Tibial nerve (tissue), 4 donors: ENCODE results near the gene RNF225. TPM values are rescaled to one million over a fixed set of nuclear protein-coding genes. Genes with fewer than 3 reads are reported as not detected.

Experiments
- DNase-seq, 2 donors: peaks; one replicate each; pipeline ENCODE4 v3.0.0-alpha.2; 2019; ENCODE audit warnings: low spot score in 2 of 2
- H3K27ac ChIP-seq, 4 donors: fragments of 200-600 bp; sonication (generic) in 3 of 4; one replicate each; pipeline ENCODE4 v1.5.1; 2017 to 2019; ENCODE audit warnings: mild to moderate bottlenecking in 1 of 4
- H3K27me3 ChIP-seq, 2 donors: fragments of 200-600 bp; sonication (generic) in 1 of 2; one replicate each; pipeline versions ENCODE4 v1.5.1 to v1.6.0; 2017 to 2019
- H3K36me3 ChIP-seq, 3 donors: fragments of 200-600 bp; sonication (generic); one replicate each; pipeline ENCODE4 v1.5.1; 2018 to 2019
- H3K4me1 ChIP-seq, 4 donors: fragments of 200-600 bp; sonication (generic) in 3 of 4; one replicate each; pipeline ENCODE4 v1.5.1; 2017 to 2019
- H3K4me3 ChIP-seq, 4 donors: fragments of 200-600 bp; sonication (generic) in 3 of 4; one replicate each; pipeline ENCODE4 v1.5.1; 2017 to 2019; ENCODE audit warnings: mild to moderate bottlenecking in 1 of 4, moderate library complexity in 1 of 4
- H3K9me3 ChIP-seq, 4 donors: fragments of 200-600 bp; sonication (generic) in 3 of 4; one replicate each; pipeline ENCODE4 v1.5.1; 2017 to 2019
- EP300 ChIP-seq, 2 donors: sonication (generic); formaldehyde crosslinking; IDR thresholded peaks; one replicate each; pipeline ENCODE4 v1.6.1; 2017; ENCODE audit warnings: antibody characterized with exemption in 2 of 2, mild to moderate bottlenecking in 1 of 2
- POLR2A ChIP-seq, 2 donors: fragments of 450-650 bp; IDR thresholded peaks; one replicate each; pipeline ENCODE4 v1.6.1; 2017; ENCODE audit warnings: antibody characterized with exemption in 2 of 2, mild to moderate bottlenecking in 2 of 2, moderate library complexity in 2 of 2
- WGBS, 2 donors: methylation state at CpG; one replicate each; pipeline ENCODE4 v1.1.5; 2018; 5-methylcytosine and 5-hydroxymethylcytosine counted together
- total RNA-seq, 4 donors: library from RNA; depleted of rRNA; stranded (reverse); fragments of >200 nt; gene quantifications; one replicate each; pipeline ENCODE4 v1.1.0, GENCODE V29; 2016
- TF ChIP-seq, protein P1 (sequence below), 5 experiments: fragments of 200-600 bp in 3 of 5; fragments of 450-650 bp in 2 of 5; sonication (generic) in 3 of 5; IDR thresholded peaks; one replicate each; pipeline ENCODE4 v1.5.1; 2016 to 2019; ENCODE audit warnings: antibody characterized with exemption in 5 of 5, mild to moderate bottlenecking in 3 of 5, moderate library complexity in 2 of 5

The RNF225 gene
- total RNA-seq, 4 donors from 2014 or later, result not detected

DNA sequence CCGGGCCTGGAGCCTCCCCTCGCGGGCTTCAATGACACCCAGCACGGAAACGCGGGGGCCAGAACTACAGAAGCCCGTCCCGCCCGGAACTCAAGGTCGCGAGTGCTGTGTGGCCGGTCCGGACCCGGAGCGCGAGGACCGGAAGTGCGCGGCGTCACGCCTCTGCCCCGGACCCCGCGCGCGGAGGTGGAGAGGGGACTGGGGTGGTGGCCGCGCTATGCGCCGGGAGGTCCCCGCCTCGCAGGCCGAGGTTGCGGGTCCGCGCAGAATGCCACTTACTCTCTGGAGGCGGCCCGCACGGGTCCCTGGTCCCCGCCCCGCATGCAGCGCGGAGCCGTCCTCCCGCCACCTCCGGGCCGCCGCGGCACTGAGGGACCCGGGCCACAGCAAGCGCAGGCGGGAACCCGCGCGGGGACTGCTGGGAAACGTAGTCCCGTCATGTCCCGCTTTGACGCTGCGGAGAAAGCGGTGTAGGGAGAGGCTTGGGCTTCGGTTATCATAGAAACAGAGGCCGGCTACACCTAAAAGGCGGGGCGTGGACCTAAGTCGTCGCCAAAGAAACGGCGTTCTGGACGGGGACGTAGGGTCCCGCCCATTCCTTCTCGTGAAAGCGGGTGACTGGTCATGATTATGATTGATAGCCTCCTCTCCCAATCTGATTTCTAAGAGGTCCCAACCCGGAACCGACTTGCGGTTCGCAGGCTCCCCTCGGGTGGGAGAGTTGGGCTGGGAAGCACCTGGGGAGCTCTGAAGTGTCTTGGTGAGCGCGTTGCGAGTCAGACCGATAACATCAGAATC is 14.6 kb upstream of the RNF225 start, which contains the start of gene ZNF837:
TSS of gene ZNF837 (minus strand) at position 369 of the 798 bp plus-strand sequence. CDS start 11,698 bp downstream, outside the sequence.
- Histone ChIP-seq H3K9me3 (no peaks in the 10 kb centered on the region), H3K36me3 (no peaks in the 10 kb centered on the region), H3K27ac (peak within 1 kb of the TSS; percentile 83 to 96 (median 94)), H3K4me1 (peaks cover 0 to 43% (median 26%) of the 10 kb centered on the region in 4 donors), H3K27me3 (no peaks in the 10 kb centered on the region), H3K4me3 (peak within 1 kb of the TSS; percentile 46 to 93 (median 79))
- TF ChIP-seq, protein P1, sequence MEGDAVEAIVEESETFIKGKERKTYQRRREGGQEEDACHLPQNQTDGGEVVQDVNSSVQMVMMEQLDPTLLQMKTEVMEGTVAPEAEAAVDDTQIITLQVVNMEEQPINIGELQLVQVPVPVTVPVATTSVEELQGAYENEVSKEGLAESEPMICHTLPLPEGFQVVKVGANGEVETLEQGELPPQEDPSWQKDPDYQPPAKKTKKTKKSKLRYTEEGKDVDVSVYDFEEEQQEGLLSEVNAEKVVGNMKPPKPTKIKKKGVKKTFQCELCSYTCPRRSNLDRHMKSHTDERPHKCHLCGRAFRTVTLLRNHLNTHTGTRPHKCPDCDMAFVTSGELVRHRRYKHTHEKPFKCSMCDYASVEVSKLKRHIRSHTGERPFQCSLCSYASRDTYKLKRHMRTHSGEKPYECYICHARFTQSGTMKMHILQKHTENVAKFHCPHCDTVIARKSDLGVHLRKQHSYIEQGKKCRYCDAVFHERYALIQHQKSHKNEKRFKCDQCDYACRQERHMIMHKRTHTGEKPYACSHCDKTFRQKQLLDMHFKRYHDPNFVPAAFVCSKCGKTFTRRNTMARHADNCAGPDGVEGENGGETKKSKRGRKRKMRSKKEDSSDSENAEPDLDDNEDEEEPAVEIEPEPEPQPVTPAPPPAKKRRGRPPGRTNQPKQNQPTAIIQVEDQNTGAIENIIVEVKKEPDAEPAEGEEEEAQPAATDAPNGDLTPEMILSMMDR (IDR thresholded peaks at IDR 0.05), result peak in 2 of 5 experiments; percentile 55 to 75
- TF ChIP-seq POLR2A (IDR thresholded peaks at IDR 0.05) (peak; percentile 77 to 85), EP300 (IDR thresholded peaks at IDR 0.05) (peak; percentile 26 to 90)
- 0 to 1% methylated on average over 24 to 66 of the region's 83 CpGs for WGBS, 2 donors
- DNase-seq, result peak; percentile 96 to 97

DNA sequence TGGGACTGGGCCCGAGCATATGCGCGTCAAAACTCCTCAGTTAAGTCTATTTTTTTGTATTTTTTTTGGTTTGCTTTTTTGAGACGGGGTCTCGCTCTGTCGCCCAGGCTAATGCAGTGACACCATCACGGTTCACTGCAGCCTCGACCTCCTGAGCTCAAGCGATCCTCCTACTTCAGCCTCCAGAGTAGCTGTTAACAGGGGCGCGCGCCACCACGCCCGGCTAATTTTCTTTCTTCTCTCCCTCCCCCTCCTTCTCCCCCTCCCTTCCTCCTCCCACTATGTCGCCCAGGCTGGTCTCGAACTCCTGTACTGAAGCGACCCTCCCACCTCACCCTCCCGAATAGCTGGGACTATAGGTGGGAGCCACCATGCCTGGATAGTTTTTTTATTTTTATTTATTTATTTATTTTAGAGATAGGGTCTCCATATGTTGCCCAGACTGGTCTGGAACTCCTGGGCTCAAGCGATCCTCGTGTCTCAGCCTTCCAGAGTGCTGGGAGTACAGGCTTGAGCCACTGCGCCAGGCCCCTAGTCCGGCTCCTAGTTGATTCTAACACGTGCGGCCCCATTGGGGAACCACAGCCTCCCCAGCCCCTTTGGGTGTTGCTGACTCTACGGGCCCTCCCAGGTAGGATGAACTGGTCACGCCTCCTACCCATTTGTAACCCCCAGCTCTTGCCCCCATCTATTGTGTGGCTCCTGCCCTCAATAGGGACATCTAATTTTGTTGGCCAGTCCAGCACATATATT is 13.8 kb upstream of the RNF225 start:
- Histone ChIP-seq H3K27me3 (no peaks in the 10 kb centered on the region), H3K4me1 (peaks cover 0 to 47% (median 30%) of the 10 kb centered on the region in 4 donors), H3K4me3 (peak overlapping the region; percentile 46 to 93 (median 79)), H3K9me3 (no peaks in the 10 kb centered on the region), H3K36me3 (no peaks in the 10 kb centered on the region), H3K27ac (peak overlapping the region in 3 of 4 donors; percentile 93 to 96 (median 95))
- DNase-seq, result no peak
- TF ChIP-seq, protein P1 (IDR thresholded peaks at IDR 0.05), result no peak
- TF ChIP-seq POLR2A (IDR thresholded peaks at IDR 0.05) (no peak), EP300 (IDR thresholded peaks at IDR 0.05) (no peak)
- WGBS, 2 donors, result 31 to 34% methylated on average over 26 of the region's 26 CpGs

DNA sequence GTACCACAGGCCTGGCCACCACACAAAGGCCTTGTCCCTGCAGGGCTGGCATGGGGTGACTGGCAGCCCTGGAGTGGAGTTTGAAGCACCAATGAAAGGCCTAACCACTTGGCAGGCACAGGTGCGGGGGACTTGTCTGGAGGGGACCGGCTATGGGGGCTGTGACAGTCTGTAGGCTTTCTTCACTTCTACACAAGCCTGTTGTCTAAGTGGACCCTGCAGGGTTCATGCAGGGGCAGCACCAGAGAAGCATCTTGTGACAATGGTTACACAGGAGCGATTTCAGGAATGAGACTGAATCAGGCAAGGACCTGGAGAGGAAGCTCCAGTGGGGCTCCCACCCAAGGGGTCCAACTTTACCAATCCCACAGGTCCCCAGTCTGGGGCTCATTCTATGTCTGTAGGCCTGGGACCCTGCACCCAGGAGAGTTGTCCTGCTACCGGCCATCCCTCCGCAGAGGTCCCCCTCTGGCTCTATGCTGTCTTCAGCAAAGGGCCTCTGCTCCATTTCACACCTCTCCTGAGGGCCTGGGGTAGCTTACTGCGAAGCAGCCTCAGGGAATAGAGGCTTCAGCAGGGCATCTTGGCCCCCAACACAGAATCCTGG is 12.4 kb upstream of the RNF225 start:
- DNase-seq, result no peak
- H3K4me1 ChIP-seq, result peaks cover 0 to 55% (median 36%) of the 10 kb centered on the region in 4 donors
- peaks cover 0 to 4% (median 0%) of the 10 kb centered on the region in 3 donors for H3K36me3 ChIP-seq
- H3K27me3 ChIP-seq, result no peaks in the 10 kb centered on the region
- H3K9me3 ChIP-seq, result no peaks in the 10 kb centered on the region
- no peak overlapping the region for H3K27ac ChIP-seq
- 86 to 90% methylated on average over 6 of the region's 6 CpGs for WGBS, 2 donors
- TF ChIP-seq, protein P1 (IDR thresholded peaks at IDR 0.05), result no peak
- no peak for TF ChIP-seq POLR2A (IDR thresholded peaks at IDR 0.05)
- TF ChIP-seq EP300 (IDR thresholded peaks at IDR 0.05), result no peak
- no peak overlapping the region for H3K4me3 ChIP-seq

DNA sequence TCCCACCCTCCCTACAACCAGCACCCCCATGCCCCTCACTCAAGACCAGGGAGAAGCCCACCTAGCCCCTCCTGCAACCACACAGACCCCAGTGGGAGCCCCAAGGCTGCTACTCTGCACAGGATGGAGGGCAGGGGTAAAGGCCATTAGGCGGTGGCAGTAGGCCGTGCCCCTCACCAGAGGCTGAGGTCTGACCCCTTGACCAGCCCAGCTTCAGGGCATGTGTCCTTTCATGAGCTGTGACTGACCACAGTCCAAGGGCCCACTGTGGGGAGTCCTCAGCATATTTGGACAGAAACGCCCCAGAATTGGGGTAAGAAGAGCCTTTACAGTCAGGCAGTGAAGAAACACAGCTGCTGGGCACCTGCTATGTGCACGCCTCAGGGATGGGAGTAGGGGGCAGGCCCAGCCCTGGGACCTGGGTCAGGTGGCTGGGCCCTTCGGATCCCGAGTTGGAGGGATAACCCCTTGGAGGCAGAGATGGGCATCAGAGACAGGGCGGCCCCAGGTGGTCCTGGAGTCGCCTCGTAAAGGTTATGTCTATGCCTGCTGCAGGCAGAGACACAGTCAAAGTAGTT is 10.1 kb upstream of the RNF225 start:
- Histone ChIP-seq H3K36me3 (peaks cover 0 to 25% (median 0%) of the 10 kb centered on the region in 3 donors), H3K27ac (peak overlapping the region in 3 of 4 donors; percentile 93 to 99 (median 99)), H3K27me3 (no peaks in the 10 kb centered on the region), H3K4me3 (peak overlapping the region in 2 of 4 donors; percentile 76 to 96), H3K4me1 (peaks cover 0 to 63% (median 29%) of the 10 kb centered on the region in 4 donors), H3K9me3 (no peaks in the 10 kb centered on the region)
- DNase-seq, result no peak
- TF ChIP-seq EP300 (IDR thresholded peaks at IDR 0.05) (no peak), POLR2A (IDR thresholded peaks at IDR 0.05) (no peak)
- TF ChIP-seq, protein P1 (IDR thresholded peaks at IDR 0.05), result no peak
- WGBS, 2 donors, result 70 to 76% methylated on average over 7 to 9 of the region's 9 CpGs
